Raji (cell line): ENCODE data around the gene APBB1.

Experiments used
- POLR2A ChIP-seq: IDR thresholded peaks from 2 replicates; pipeline ENCODE4 v1.6.1; 2011; ENCODE audit warnings: low read depth, low read length, control low read depth; ENCODE audit not compliant: insufficient read depth

Gene APBB1

DNA sequence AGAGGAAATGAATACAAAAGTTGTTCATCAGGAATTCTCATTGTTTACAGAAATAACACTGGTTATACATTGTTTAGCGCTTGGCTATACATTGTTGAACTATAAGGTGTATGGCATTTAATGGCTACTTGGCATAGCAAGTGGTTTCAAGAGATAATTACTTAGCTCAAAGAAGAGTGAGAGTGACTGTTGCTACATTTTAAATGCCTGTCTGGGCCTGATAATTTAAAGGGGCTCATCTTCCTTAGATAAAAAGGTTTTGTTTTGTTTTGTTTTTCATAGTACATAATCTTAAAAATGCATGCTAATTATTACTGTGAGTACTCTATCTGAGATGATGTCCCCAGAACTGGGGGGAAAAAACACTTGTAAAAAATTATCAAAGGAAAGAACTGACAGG is 30.1 kb downstream of the APBB1 start:
- TF ChIP-seq POLR2A, result no peak

DNA sequence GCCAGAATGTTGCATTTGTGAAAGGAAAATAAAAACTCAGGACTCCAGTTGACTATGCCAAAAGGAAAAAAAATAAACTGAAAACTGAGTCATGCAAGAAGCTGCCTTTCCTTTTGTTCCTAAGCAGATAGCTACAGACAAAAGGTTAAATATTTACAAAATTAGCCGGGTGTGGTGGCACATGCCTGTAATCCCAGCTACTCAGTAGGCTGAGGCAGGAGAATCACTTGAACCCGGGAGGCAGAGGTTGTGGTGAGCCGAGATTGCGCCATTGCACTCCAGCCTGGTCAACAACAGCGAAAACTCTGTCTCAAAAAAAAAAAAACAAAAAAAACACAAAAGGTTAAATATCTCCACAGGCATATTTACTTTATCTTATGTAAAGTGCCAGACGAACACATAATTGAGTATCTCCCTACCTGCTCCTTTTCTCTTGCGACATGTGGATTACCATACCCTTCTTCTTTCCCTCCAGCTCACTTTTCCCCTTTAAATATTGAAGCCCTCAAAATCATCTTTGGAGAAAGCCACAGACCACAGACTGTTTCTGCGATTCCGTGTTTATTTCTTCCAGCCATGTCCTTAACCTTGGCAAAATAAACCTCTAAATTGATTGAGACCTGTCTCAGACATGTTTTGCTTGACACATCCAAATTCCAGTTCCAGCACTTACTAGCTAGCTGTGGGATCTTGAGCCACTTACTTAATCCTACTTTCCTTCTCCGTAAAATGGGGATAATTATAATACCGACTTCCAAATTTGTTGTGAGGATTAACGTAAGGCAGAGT is 30.9 kb downstream of the APBB1 start:
- no peak for TF ChIP-seq POLR2A

DNA sequence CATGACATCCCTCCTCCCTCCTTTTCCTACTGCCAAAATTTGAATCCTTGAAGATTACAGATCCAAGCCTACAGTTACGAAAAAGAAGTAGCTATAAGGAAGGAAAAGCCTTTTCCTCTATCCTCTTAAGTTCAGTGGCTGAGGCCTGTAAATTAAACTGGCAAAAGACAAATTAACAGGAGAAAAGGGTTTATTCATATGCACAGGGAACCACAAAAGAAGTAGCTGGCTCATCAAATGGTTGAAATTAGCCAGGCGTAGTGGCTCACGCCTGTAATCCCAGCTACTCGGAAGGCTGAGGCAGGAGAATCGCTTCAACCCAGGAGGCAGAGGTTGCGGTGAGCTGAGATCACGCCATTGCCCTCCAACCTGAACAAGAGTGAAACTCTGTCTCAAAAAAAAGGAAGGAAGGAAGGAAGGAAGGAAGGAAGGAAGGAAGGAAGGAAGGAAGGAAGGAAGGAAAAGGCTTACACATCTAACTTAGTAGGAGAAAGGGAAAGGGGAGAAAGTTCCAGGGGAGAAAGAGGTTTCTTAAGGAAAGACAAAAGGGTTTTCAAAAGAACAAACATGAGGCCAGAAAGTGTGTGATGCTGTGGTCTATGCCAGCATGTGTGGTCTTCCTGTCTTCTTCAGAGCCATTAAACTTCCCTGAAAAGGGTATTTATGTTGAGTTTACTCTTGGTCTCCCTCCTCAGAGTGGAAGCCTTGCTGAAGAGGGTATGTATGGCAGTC is 33.7 kb downstream of the APBB1 start:
- no peak for TF ChIP-seq POLR2A

- TF ChIP-seq POLR2A, result no peak
These were observed 40.3 kb downstream of the APBB1 start for GRCh38 chr11:6378640-6378989.

DNA sequence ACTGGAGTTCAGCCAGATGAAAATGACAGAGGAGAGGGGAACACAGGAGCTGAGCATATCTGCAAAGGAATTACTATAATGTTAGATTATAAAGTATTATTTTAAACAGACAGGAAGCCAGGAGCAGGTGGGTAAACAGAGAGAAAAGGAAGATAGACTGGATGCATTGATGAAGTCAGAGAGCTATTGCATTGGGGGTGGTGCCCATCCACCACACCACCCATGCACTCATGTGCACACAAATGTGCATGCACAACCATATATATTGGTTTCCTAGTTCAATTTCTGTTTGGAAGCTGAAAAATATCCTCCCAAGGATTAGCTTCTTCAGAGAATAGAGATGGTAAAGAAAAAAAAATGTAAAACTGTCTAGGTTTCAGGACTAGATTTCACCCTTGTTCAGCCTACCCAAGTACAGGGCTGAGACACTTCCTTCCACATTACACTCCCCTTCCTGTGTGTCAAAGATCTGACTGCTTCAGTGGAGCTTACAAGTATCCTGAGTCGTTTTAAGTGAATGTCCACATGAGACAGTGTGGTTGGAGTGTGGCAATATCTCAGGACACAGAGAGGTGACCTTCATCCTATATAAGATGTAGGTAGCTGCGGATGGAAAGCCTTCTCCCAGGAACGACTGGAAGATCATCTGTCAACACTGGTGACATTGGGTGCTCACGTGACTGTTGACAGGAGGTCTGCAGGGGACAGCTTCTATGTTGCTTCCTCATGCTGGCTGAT is 40.8 kb downstream of the APBB1 start:
- no peak for TF ChIP-seq POLR2A

DNA sequence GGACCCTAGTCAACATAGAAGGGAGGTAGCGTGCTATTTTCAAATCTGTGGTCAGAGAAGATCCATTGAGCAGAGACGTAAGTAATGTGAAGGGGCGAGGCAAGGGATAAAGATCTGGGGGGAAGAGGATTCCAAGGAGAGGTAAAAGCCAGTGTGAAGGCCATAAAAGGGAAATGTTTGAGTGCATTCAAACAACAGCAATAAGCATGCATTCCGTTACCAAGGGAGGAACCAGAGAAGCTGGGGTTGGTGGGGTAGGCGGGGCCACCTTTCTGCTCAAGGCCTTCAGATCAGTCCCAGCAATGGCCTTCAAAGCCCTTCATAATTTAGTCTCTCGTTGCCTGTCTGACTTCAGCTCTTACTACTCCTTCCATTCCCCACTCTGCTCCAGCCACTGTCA is 47.1 kb downstream of the APBB1 start:
- TF ChIP-seq POLR2A, result no peak

DNA sequence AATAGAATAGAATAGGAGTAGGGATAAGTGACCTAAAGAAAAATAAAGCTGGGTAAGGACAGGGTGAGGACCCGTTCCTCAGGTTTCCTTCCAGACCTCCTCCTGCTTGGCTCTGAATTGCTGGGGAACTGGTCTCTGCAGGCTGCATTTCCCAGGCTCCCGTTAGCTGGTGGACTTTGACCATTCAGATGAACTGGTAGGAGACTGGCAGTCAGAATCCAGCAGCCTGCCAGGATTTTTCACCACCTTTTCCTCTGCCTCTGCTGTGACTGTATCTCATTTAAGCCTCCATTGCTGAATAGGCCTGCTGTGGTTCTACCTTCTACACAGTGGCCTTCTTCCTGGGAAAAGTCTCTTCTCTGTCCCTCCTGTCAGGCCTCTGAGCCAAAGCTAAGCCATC is 53.2 kb downstream of the APBB1 start:
- TF ChIP-seq POLR2A, result no peak

GRCh38 chr11:6362873-6363678 is 55.8 kb downstream of the APBB1 start:
- TF ChIP-seq POLR2A, result no peak

DNA sequence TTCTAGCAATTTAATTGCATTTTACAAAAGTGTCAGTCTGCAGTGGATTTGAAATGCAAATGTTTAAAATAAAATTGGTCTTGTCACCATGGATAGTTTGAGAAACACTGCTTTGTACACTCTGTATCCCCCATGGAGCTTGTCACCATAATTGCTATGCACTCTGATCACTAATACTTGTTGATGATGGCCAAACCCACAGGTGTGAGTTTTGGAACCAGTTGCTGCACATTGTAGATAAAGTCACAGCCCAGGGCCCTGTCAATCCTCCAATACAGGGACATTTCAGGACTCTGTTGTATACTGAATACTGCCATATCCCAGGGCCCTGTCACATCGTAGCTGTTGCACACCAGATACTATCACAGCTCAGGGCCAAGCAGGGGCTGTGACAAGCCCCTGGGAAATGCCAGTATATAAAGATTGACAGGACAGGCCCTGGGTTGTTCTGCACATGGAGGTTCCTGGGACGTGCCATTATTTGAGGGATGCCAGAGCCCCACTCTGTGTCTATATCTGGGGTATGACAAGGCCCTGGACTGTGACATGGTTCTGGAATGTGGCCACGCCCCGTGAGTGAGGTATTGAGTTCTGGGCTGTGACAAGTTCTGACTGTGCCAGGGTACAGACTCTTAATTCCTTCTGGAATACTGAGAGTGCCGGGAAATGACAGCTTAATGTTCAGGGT is 56.6 kb downstream of the APBB1 start:
- no peak for TF ChIP-seq POLR2A

DNA sequence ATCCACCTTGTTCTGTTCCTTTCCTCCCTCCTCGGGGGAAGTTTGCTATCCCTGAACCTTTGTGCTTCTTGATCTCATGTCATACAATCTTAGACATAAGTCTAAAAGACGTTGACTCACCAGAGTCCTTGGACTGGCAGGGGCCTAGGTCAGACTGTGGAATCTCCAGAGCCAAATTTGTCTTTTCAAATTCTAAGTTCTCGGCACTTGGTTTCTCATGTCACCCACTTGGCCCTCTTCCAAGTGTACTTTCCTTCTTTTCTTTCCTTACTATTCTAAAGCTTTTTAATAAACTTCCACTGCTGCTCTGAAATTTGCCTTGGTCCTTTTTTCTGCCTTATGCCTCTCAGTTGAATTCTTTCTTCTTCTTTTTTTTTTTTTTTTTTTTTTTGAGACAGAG is 58.7 kb downstream of the APBB1 start:
- no peak for TF ChIP-seq POLR2A

GRCh38 chr11:6357222-6357621 is 61.7 kb downstream of the APBB1 start:
- TF ChIP-seq POLR2A, result no peak

DNA sequence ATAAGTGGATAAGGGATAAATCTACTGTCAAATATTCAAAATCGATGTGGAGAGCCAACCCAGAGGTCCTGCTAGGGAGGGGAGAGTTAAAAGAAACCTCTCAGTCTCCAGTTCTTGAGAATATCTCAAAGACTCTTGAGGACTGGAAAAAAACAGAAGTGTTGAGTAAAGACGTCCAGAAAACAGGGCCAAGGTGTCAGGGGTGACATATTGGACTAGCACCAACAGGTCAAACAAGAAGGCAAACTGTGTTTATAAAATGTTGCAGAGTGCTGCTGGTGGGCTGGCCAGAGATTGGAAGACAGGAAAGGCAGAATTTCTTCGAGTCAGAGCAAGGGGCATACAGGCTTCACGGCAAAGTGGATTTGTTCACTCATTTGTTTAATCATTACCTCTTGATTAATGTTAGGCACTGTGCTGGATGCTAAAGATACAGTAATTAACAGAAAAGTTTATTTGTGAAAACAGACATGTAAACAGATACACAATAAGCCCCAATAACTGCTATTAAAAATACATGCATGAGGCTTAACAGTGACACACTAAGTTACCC is 62.3 kb downstream of the APBB1 start:
- TF ChIP-seq POLR2A, result no peak

GRCh38 chr11:6354651-6355485 is 64.0 kb downstream of the APBB1 start:
- TF ChIP-seq POLR2A, result no peak

GRCh38 chr11:6353367-6353987 is 65.4 kb downstream of the APBB1 start:
- TF ChIP-seq POLR2A, result no peak
